ENCODE measurements around the gene SLC9A3. TPM values are rescaled to one million over a fixed set of nuclear protein-coding genes. Genes with fewer than 3 reads are reported as not detected.

Gene SLC9A3
- total and polyA plus RNA-seq, 12 donors = 0.53 to 1.5 (median 1.0) TPM

- H3K27ac ChIP-seq = no peak overlapping the region
- ATAC-seq (no peak), DNase-seq (peak in 1 of 2 donors; percentile 6)
- H3K27me3 ChIP-seq = no peaks in the 10 kb centered on the region
- peaks cover 0 to 63% (median 43%) of the 10 kb centered on the region in 9 donors for H3K36me3 ChIP-seq
- H3K9me3 ChIP-seq = peaks cover 0 to 14% (median 7%) of the 10 kb centered on the region in 11 donors
- no peak overlapping the region for H3K4me3 ChIP-seq
- 55 to 62% methylated on average over 7 of the region's 7 CpGs for WGBS, 2 donors
- intact Hi-C loops (cut with DNase I) = loop anchor here in 2 of 10 donors (10.0 kb wide), 2 partner anchors 168 to 458 kb away; partner anchors contain the start of gene CEP72 (in 1 of the 2)
- TF ChIP-seq CTCF (IDR thresholded peaks at IDR 0.05) = peak; percentile 29 to 62 (median 55)
- peaks cover 3 to 46% (median 19%) of the 10 kb centered on the region in 9 donors for H3K4me1 ChIP-seq
Observed at GRCh38 chr5:446883-447263, 77.4 kb downstream of the SLC9A3 start.

- DNase-seq = no peak
- peaks cover 0 to 57% (median 38%) of the 10 kb centered on the region in 9 donors for H3K36me3 ChIP-seq
- intact Hi-C loops (cut with DNase I) = loop anchor here in 2 of 10 donors (10.0 kb wide), 2 partner anchors 169 to 459 kb away; partner anchors contain the start of gene CEP72 (in 1 of the 2)
Observed at GRCh38 chr5:446066-446882, 78.0 kb downstream of the SLC9A3 start.

GRCh38 chr5:445591-445990, 78.7 kb downstream of the SLC9A3 start:
- TF ChIP-seq CTCF (IDR thresholded peaks at IDR 0.05) = no peak
- Histone ChIP-seq H3K4me1 (peaks cover 3 to 54% (median 21%) of the 10 kb centered on the region in 9 donors), H3K9me3 (peaks cover 0 to 3% (median 0%) of the 10 kb centered on the region in 11 donors), H3K27me3 (no peaks in the 10 kb centered on the region), H3K36me3 (peaks cover 0 to 50% (median 32%) of the 10 kb centered on the region in 9 donors), H3K4me3 (no peak overlapping the region), H3K27ac (no peak overlapping the region)
- WGBS, 2 donors = 91 to 94% methylated on average over 10 of the region's 10 CpGs
- intact Hi-C loops (cut with DNase I) = loop anchor here in 2 of 10 donors (10.0 kb wide), 2 partner anchors 169 to 459 kb away; partner anchors contain the start of gene CEP72 (in 1 of the 2)
- no peak for DNase-seq
- no peak for ATAC-seq

More at GRCh38 chr5:446066-446882, 78.0 kb downstream of the SLC9A3 start:
- 89% methylated on average over 19 of the region's 19 CpGs for WGBS, 2 donors
- no peak for TF ChIP-seq CTCF (IDR thresholded peaks at IDR 0.05)
- Histone ChIP-seq H3K4me1 (peaks cover 3 to 48% (median 21%) of the 10 kb centered on the region in 9 donors), H3K4me3 (no peak overlapping the region), H3K27me3 (no peaks in the 10 kb centered on the region), H3K9me3 (peaks cover 0 to 8% (median 1%) of the 10 kb centered on the region in 11 donors), H3K27ac (no peak overlapping the region)
- no peak for ATAC-seq

GRCh38 chr5:444226-444625, 80.0 kb downstream of the SLC9A3 start:
- no peak for TF ChIP-seq CTCF (IDR thresholded peaks at IDR 0.05)
- no peak for ATAC-seq
- intact Hi-C loops (cut with DNase I) = loop anchor here in 2 of 10 donors (10.0 kb wide), 2 partner anchors 171 to 461 kb away; partner anchors contain the start of gene CEP72 (in 1 of the 2)
- no peaks in the 10 kb centered on the region for H3K27me3 ChIP-seq
- peak overlapping the region in 8 of 10 donors; percentile 79 to 99 (median 87) for H3K4me3 ChIP-seq
- H3K27ac ChIP-seq = peak overlapping the region in 1 of 10 donors; percentile 88
- peaks cover 0 to 36% (median 20%) of the 10 kb centered on the region in 9 donors for H3K36me3 ChIP-seq
- peak in 1 of 2 donors; percentile 0 for DNase-seq
- 87 to 88% methylated on average over 8 of the region's 8 CpGs for WGBS, 2 donors
- H3K4me1 ChIP-seq = peaks cover 3 to 61% (median 21%) of the 10 kb centered on the region in 9 donors
- no peaks in the 10 kb centered on the region for H3K9me3 ChIP-seq

Data from heart right ventricle (tissue), 16 donors.